GM21786 (cell line): ENCODE measurements around the gene UGT1A7.
"Not testable (repeated sequence)": the region's sequence is repeated elsewhere in the genome, so short reads cannot be mapped to it uniquely, and the experiment has no call there.

ENCODE experiments used
- ATAC-seq: cut with Tn5 transposase; IDR thresholded peaks from one replicate; pipeline ENCODE4 v1.9.1; 2021; ENCODE audit not compliant: unreplicated experiment

The UGT1A7 gene

DNA sequence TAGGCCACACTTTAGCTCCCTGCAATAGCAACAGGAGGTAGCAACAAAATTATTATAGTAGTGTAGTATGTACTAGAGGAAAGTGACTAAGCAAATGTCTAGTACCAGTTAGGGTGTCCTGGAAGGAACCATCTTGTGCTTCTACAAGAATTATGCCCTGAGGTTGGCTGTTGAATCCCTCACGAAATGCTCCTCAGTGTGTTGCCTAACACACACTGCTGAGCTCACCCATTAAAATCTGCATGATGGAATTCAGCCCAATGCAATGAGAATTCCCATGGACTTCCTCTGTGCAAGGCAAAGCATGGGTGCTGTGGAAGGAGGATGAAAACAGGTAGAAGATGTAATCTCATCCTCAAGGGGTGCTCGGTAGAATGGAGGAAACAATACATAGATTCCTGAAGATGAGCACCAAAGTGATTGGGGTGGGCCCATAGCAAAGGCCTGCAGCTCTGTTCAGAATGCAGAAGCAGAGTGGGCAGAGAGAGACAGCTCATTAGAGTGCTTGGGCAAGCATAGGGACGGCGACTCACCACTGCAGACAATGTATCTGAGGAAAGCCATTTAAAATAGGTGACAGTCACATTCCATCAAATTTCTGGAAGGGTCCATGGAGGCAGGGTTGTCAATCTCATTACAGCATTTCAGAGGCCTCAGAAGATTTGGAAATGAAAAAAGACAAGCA is 1.2 kb upstream of the UGT1A7 start:
- ATAC-seq: no peak

GRCh38 chr2:233684640-233685039 is 2.9 kb downstream of the UGT1A7 start:
- no peak for ATAC-seq

- ATAC-seq: no peak
Measured at GRCh38 chr2:233686928-233687327, 5.2 kb downstream of the UGT1A7 start.

DNA sequence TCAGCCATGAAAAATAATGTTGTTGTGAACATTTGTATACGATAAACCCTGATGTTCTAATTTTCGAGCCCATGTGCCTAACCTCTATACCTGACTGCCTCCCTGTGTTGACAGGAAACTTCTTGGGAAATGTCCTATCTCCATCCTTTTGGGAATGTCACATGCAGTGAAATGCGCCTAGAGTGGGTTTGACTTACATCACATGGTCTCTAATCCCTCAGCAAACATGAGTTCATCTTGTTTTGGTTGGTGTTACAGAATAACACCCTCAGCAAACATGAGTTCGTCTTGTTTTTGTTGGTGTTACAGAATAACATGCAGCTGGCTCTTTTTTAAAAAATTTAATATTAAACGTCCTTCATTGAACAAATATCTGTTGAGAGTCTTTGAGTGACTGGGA is 6.6 kb downstream of the UGT1A7 start:
- ATAC-seq: no peak

GRCh38 chr2:233689031-233689430 is 7.3 kb downstream of the UGT1A7 start:
- no peak for ATAC-seq

- ATAC-seq: no peak
Measured at GRCh38 chr2:233689501-233689900, 7.8 kb downstream of the UGT1A7 start.

GRCh38 chr2:233690444-233690843 is 8.7 kb downstream of the UGT1A7 start:
- ATAC-seq: no peak

- ATAC-seq: no peak
Measured at GRCh38 chr2:233691443-233692433, 10.0 kb downstream of the UGT1A7 start.

DNA sequence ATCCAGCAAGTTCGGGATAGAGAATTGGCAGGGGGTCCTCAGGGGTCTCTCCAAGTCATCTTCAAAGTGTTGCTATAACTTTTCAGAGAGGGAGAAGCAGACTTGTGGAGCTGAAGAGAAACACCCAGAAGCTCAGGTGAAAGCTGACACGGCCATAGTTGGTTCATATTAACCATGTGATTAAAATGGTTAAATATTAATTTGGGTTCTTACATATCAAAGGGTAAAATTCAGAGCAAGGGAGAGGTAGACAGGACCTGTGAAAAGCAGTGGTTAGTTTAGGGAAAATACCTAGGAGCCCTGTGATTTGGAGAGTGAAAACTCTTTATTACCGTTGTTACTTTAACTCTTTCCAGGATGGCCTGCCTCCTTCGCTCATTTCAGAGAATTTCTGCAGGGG is 10.9 kb downstream of the UGT1A7 start, which contains the start of gene UGT1A6:
Gene UGT1A6, plus strand, starts transcription at position 243 of the 400 bp plus-strand sequence. Its CDS starts 115 bp downstream, at position 358.
- no peak for ATAC-seq

DNA sequence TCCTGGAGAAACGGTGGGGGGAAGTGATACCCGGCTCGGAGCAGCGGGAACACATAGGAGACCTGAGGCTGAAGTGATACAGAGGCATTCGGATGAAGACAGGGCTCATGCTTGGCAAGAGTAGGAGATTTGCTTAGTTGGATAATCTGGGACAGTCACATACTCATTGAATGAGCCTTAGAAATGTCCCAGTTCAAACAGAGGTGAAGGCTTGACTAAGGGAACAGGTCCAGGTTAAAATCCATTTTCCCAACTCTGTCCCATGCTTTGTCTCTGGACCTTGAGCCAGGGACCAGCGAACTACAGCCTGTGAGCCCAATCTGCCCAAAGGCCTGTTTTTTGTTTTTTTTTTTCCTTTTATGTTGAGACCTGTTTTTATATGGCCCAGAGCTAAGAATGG is 12.3 kb downstream of the UGT1A7 start:
- ATAC-seq: no peak

- ATAC-seq: no peak
Measured at GRCh38 chr2:233698740-233699139, 17.0 kb downstream of the UGT1A7 start.

DNA sequence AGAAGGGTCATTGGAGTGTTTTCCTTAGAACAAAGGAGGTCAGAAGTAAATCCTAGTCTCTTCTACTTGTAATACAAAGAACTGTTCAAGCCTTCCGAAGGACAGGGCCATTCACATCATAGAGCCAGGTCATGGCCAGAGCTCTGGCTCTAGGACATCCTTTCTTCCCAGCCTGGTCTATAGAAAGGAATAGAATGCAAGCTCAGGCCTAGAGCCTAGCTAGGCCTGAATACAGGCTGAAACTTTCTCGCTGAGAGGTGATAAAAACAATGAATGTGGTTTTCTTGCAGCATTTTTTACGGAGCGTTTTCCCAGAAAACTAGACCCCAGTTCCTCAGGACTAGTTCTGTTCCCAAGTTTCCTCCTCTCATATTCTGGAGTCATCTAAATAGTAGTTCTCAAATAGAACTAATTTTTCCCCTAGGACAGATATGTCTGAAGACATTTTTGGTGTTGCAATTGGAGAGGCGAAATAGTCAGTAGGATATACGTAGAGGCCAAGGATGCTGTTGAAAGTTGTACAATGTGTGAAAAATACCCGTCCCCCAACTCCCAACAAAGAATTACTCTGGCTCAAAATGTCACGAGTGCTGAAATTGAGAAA is 17.8 kb downstream of the UGT1A7 start:
- ATAC-seq: no peak

DNA sequence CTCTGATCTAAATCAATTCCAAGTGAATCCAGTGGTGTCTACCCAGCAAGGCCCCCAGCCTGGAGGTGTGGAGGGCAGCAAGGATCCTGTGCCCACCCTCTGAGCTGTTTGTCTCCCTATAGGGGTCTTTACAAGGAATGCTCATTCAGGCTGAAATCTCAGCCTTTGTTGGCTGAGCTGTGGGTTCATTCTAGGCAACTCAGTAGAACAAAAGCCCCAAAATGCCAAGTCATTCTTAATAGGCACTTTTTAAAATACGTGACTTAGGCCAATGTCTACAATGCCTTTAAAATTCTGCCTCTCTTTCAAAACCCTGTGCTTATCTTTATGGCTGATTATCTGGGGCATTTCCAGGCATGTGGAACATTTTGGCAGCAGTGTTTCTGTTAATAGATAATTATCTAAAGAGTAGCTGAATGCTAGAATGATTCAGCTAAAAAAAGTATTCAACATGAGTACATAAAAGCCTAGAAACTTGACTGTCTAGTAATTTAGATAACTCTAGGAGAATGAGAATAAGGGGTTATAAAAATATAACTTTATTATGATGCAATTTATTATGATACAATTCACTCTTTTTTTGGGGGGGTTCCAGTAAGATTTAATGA is 18.4 kb downstream of the UGT1A7 start:
- no peak for ATAC-seq

DNA sequence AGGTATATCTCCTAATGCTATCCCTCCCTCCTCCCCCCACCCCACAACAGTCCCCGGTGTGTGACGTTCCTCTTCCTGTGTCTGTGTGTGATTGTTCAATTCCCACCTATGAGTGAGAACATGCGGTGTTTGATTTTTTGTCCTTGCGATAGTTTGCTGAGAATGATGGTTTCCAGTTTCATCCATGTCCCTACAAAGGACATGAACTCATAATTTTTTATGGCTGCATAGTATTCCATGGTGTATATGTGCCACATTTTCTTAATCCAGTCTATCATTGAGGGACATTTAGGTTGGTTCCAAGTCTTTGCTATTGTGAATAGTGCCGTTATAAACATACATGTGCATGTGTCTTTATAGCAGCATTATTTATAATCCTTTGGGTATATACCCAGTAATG is 19.1 kb downstream of the UGT1A7 start:
- ATAC-seq: not testable (repeated sequence)

GRCh38 chr2:233702238-233702637 is 20.5 kb downstream of the UGT1A7 start:
- no peak for ATAC-seq

DNA sequence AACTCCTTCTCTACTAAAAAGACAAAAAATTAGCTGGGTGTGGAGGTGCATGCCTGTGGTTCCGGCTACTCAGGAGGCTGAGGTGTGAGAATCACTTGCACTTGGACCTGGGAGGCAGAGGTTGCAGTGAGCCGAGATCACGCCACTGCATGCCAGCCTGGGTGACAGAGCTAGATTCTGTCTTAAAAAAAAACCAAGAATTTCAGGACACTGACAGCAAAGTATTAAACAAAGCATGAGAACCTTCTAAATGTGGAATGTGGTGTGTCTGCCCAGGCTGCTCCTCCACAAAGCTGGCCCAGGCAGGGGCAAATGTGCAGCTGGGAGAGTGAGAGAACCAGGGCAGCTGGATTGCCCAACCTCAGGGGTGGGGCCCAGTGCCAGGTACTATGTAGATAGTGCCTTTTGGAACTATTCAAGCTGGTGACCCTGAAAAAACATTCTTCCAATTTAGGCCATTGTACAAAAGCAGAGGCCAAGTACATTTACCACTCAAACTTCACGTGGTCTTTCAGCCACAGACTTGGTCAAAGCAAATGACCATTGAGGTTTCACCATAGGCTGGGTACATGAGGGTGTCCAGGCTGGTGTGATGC is 24.3 kb downstream of the UGT1A7 start:
- ATAC-seq: no peak

DNA sequence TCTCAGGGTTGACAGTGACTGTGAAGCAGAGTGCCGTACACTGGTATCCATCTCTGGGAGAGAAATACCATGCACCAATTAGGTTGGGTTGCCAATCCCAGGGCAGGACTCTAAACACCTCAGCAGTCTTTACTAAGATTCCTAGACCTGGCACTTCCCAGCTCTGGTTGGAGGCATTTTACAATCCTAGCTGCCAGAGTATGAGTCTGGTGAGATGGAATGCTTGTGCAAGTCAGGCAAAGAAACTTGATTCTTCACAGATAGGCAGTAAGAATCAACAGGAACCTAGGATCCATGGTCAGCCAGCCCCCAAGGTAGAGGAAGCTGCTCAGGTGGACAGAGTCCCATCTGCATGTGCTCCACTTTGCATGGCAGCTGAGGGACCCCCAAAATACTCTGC is 25.0 kb downstream of the UGT1A7 start:
- no peak for ATAC-seq

- ATAC-seq: no peak
Measured at GRCh38 chr2:233707940-233708644, 26.4 kb downstream of the UGT1A7 start.

- no peak for ATAC-seq
Measured at GRCh38 chr2:233708942-233709341, 27.2 kb downstream of the UGT1A7 start.
